Measurements from ENCODE around the gene ZNF438.

- TF ChIP-seq CTCF (IDR thresholded peaks at IDR 0.05), result no peak
- no peak for TF ChIP-seq POLR2A (IDR thresholded peaks at IDR 0.05)
Measured at GRCh38 chr10:30883751-30884150, 147.9 kb downstream of the ZNF438 start.
